Renal cortical epithelial cell (primary cell): ENCODE results near the gene DNAH14. TPM values are rescaled to one million over a fixed set of nuclear protein-coding genes. Genes with fewer than 3 reads are reported as not detected.
"Not testable (repeated sequence)": the region's sequence is repeated elsewhere in the genome, so short reads cannot be mapped to it uniquely, and the experiment has no call there.

Source experiments
- DNase-seq: peaks from one replicate; pipeline ENCODE4 v3.0.0-alpha.2; 2011; ENCODE audit warnings: low read depth
- total RNA-seq: library from RNA; depleted of rRNA; stranded (reverse); fragments of >200 nt; gene quantifications from 2 replicates; pipeline ENCODE4 v1.2.3, GENCODE V29; 2014

Gene DNAH14
- total RNA-seq, 1 donor from 2014 or later = 41.3 TPM

- DNase-seq = no peak
These were observed 417.7 kb downstream of the DNAH14 start for GRCh38 chr1:225347123-225347683.

DNA sequence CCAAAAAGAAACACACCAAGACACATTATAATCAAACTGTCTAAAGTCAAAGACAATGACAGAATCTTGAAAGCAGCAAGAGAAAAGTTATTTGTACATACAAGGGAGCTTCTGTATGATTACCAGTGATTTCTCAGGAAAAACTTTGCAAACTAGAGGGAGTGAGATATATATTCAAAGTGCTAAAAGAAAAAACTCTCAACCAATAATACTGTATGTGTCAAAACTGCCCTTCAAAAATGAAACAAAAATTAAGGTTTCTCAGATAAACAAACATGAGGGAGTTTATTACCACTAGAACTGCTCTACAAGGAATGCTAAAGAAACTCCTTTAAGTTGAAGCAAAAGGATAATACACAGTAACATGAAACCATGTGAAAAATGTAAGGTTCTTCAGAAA lies 418.9 kb downstream of the DNAH14 start:
- DNase-seq = no peak

DNA sequence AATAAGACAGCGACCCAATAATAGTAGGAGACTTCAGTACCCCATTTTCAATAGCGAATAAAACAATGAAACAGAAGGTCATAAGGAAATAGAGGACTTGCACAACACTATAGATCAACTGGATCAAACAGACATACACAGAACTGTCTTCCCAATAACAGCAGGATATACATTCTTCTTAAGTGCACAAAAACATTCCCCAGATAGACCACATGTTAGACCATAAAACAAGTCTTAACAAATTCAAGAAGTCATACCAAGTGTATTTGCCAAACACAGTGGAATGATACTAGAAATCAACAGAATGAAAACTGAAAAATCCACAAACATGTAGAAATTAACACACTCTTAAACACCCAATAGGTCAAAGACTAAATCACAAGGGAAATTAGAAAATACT lies 420.4 kb downstream of the DNAH14 start:
- no peak for DNase-seq

DNA sequence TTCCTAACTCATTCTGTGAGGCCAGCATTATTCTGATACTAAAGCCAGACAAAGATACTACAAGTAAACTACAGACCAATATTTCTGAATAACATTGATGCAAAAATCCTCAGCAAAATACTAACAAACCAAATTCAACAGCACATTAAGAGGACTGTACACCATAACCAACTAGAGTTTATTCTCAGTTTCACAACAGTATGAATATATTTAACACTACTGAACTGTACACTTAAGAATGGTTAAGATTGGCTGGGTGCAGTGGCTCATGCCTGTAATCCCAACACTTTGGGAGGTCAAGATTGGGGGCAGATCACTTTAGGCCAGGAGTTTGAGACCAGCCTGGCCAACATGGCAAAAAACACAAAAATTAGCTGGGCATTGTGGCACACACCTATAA lies 421.4 kb downstream of the DNAH14 start:
- DNase-seq = no peak

- DNase-seq = no peak
These were observed 425.4 kb downstream of the DNAH14 start for GRCh38 chr1:225354906-225355305.

- DNase-seq = no peak
These were observed 426.4 kb downstream of the DNAH14 start for GRCh38 chr1:225355863-225356262.

DNA sequence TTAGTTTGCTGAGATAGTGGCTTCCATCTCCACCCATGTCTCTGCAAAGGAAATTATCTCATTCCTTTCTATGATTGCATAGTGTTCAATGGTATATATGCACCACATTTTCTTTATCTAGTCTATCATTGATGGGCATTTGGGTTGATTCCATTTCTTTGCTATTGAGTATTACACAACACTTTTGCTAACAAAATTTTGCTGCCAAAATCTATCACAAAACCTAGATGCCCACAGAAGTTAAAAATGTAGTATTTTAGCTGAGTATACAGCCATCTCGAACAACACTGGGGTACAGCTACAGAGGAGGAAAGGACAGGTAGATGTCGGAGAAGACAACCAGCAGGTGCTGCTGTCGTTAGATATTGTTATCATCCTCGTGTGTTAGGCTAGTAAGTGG lies 430.6 kb downstream of the DNAH14 start:
- DNase-seq = no peak

DNA sequence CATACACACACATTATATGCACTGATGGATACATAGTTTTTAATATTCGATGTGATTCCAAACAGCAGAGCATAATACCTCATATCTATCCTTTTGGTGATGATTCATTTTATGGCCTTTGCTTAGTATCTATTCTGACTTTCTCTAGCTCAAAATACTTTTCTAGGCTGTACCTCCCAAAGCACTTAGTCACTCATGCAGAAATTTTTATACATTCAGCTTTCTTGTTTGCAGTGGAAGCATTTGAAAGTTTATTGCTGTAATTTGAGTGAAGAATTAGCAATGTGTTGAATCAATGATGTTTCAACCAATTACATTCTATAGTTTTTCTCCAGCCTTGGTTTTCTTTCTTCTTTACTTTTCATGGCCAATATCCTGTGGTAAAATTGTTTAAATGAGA lies 431.7 kb downstream of the DNAH14 start:
- DNase-seq = peak; percentile 3

- no peak for DNase-seq
These were observed 433.3 kb downstream of the DNAH14 start for GRCh38 chr1:225362805-225363204.

DNA sequence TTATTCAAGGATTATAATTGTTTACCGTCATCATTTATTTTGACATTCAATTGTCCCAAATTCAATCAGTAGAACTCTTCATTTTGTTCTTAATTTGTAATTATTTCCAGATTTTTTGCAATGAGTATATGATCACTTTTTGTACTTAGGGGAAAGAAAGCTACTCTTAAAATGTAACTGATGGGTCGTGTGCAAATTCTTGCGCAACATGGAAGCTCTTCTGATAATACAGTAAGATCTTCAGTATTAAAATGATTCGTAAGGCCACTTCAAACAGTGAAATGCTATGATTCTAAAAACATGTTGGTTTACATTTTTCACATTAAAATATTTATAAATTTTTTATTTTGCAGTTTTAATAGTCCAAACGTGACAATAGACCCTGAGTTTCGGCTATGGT lies 435.0 kb downstream of the DNAH14 start:
- no peak for DNase-seq

DNA sequence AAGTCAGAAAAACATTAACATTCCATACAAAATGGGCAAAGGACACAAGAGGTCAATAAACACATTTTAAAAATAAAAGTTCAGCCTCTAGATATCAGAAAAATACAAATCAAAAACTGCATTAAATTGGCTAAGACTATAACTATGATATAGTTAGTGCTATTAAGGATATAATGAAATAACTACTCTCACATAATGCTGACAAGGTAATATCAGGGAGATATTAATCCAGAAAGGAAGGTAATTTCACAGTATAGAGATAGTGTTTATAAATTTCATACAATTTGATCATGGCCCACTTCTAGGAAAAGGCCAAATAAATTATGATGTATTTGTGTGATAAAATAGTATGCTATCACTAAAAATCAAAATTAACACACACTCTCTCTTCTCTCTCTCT lies 436.5 kb downstream of the DNAH14 start:
- no peak for DNase-seq

GRCh38 chr1:225366552-225366951 lies 437.1 kb downstream of the DNAH14 start:
- no peak for DNase-seq

GRCh38 chr1:225368036-225368552 lies 438.6 kb downstream of the DNAH14 start:
- DNase-seq = no peak

GRCh38 chr1:225371366-225372010 lies 442.0 kb downstream of the DNAH14 start:
- DNase-seq = no peak

DNA sequence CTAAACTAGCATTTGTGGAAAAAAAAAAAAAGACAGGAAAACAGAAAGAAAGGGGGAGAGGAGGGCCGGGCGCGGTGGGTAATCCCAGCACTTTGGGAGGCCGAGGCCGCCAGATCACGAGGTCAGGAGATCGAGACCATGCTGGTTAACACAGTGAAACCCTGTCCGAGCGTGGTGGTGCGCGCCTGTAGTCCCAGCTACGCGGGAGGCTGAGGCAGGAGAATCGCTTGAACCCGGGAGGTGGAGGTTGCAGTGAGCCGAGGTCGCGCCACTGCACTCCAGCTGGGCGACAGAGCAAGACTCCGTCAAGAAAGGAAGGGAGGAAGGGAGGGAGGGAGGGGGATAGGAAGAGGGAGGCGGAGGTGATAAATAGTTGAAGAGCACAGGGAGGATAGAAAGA lies 443.7 kb downstream of the DNAH14 start:
- no peak for DNase-seq

DNA sequence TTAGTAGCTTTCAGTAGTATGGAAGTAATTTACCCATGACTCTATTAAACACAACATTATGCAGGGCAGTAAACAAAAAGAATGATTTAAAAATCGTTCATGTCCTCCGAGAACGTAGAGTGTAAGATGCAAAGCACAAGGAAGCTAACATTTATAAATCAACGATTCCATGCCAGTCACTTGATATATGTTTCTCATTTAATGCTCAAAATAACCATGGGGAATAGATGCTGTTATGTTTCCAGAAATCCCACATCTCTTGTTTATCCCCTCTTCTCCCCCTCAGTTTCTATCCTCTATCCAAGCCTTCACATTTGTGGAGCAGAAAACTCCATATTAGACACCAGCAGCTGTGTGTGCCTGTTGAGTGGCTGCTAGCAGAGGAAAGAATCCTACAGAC lies 445.5 kb downstream of the DNAH14 start:
- no peak for DNase-seq

- peak; percentile 41 for DNase-seq
These were observed 449.4 kb downstream of the DNAH14 start for GRCh38 chr1:225378880-225379279.

- no peak for DNase-seq
These were observed 451.2 kb downstream of the DNAH14 start for GRCh38 chr1:225380691-225381090.

DNA sequence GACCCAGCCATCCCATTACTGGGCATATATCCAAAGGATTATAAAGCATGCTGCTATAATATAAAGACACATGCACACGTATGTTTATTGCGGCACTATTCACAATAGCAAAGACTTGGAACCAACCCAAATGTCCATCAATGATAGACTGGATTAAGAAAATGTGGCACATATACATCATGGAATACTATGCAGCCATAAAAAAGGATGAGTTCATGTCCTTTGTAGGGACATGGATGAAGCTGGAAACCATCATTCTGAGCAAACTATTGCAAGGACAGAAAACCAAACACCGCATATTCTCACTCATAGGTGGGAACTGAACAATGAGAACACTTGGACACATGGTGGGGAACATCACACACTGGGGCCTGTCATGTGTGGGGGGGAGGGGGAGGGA lies 457.4 kb downstream of the DNAH14 start:
- not testable (repeated sequence) for DNase-seq

DNA sequence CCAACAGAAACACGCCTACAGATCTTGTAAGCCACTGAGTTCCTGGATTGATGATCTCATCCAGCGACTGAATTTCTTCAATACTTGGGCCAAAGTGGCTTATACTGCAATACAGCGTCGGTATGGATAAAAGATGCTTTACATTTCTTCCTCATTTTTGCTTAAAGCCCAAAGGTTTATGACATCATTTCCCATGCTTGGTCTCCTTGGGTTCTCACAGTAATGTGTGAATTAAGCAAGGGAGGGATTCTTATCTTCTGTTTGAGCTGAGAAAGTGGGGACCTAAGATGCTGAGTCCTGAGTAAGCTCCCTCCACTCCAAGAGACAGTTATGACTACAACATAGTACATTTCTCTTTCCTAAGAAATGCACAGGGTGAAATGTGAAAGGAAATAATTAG lies 458.9 kb downstream of the DNAH14 start:
- DNase-seq = no peak

DNA sequence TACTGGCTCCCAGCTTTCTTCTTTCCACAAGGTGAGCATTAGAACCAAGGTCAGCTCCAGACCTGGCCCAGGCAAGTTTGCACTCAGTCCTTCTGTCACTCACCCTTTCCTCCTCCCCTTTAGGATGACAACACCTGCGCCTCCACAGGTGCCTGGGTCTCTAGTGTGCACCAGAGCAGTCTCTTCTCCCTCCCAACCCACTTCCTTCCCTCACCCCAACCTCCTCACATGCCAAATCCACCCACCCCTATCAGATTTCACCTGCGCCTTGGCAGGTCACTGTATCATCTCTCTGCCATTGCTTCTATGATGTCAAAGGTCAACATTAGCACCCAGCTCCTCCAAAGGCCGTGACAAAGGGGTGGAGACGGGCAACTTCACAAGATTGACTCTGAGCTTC lies 460.4 kb downstream of the DNAH14 start:
- no peak for DNase-seq

- no peak for DNase-seq
These were observed 466.9 kb downstream of the DNAH14 start for GRCh38 chr1:225396357-225396756.

DNA sequence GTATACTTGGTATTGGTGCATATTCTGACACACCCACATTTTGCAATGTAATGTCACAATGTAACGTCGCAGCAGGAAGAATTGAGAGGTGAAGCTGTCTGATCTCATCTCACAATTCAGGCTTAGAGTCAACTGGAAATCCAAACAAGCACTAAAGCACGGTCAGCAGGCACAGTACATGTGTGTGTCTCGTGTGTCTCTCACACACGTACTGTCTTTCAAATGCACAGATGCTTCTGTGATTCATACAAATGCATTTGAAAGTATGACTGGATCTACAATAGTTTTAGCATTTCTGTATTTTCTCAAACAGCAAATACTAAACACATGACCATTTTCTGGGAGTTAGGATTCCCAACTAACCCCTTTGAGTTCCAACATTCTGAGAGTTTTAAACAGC lies 471.5 kb downstream of the DNAH14 start:
- no peak for DNase-seq
